PC-3 (cell line): Measurements from ENCODE around the gene EIF4EBP2.
A peak's percentile ranks its signal among the peaks of the same experiment; 100 is the strongest.

Experiments
- CTCF ChIP-seq: fragments of 300-600 bp; sonication (generic); conservative IDR thresholded peaks from 2 replicates; pipeline ENCODE4 v1.5.1; 2017; ENCODE audit warnings: antibody characterized with exemption, low read depth, mild to moderate bottlenecking, low read length
- EZH2 ChIP-seq: fragments of 300-600 bp; sonication (generic); IDR thresholded peaks from one replicate; pipeline ENCODE4 v1.6.1; 2017; ENCODE audit warnings: antibody characterized with exemption, mild to moderate bottlenecking, low read length; ENCODE audit not compliant: unreplicated experiment
- EZH2phosphoT487 ChIP-seq: fragments of 300-600 bp; sonication (generic); IDR thresholded peaks from 2 replicates; pipeline ENCODE4 v1.6.1; 2018; ENCODE audit warnings: mild to moderate bottlenecking, antibody characterized with exemption, low read length, borderline replicate concordance

- no peak for TF ChIP-seq EZH2
- TF ChIP-seq CTCF = peak; percentile 100
- no peak for TF ChIP-seq EZH2phosphoT487
Observed at GRCh38 chr10:70363971-70364771, 39.8 kb upstream of the EIF4EBP2 start.
